ENCODE measurements around the gene ZNF469. TPM values are rescaled to one million over a fixed set of nuclear protein-coding genes. Genes with fewer than 3 reads are reported as not detected.

ZNF469 gene
- total RNA-seq, 2 donors from 2014 or later: 0.17 to 0.40 TPM

DNA sequence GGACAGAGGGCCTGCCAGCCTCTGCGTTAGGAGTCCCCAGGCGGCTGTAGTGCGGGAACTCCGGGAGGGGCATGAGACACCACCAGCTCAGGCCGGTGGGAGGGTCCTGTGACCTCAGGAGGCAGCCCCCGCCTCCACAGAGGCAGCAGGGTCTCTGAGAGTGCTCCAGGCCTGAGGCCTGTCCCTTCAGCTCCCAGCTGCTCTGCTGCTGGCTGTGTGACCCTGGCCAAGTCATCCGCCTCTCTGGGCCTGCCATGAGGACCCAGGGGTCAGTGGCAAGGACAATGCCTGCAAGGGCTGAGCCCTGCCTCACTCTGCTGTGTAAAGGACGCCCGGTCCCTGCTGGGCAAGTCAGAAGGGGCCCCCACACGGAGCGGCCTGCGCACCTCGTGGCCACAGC, 43.3 kb downstream of the ZNF469 start:
- Histone ChIP-seq H3K9me3 (no peaks in the 10 kb centered on the region), H3K9ac (ENCODE audit: low read depth in 2 of 2, low read length in 2 of 2) (no peak overlapping the region), H3K4me3 (no peak overlapping the region), H3K36me3 (no peaks in the 10 kb centered on the region), H3K27ac (no peak overlapping the region), H3K4me1 (no peaks in the 10 kb centered on the region), H3K27me3 (peaks cover 14% of the 10 kb centered on the region)
- DNase-seq: no peak
- intact Hi-C loops (cut with DNase I): no loop called here
- TF ChIP-seq, protein P1, sequence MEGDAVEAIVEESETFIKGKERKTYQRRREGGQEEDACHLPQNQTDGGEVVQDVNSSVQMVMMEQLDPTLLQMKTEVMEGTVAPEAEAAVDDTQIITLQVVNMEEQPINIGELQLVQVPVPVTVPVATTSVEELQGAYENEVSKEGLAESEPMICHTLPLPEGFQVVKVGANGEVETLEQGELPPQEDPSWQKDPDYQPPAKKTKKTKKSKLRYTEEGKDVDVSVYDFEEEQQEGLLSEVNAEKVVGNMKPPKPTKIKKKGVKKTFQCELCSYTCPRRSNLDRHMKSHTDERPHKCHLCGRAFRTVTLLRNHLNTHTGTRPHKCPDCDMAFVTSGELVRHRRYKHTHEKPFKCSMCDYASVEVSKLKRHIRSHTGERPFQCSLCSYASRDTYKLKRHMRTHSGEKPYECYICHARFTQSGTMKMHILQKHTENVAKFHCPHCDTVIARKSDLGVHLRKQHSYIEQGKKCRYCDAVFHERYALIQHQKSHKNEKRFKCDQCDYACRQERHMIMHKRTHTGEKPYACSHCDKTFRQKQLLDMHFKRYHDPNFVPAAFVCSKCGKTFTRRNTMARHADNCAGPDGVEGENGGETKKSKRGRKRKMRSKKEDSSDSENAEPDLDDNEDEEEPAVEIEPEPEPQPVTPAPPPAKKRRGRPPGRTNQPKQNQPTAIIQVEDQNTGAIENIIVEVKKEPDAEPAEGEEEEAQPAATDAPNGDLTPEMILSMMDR (IDR thresholded peaks at IDR 0.05): no peak

DNA sequence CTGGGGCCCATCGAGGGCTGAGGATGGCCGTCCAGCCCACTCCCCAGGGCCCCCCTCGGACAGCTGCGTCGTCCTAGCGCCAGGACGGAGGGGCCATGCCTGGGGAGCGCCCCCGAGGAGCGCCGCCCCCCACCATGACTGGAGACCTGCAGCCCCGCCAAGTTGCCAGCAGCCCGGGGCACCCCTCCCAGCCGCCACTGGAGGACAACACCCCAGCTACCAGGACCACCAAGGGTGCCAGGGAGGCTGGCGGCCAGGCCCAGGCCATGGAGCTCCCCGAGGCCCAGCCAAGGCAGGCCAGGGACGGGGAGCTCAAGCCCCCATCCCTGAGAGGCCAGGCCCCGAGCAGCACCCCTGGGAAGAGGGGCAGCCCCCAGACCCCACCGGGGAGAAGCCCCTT, 44.6 kb downstream of the ZNF469 start:
- DNase-seq: no peak
- Histone ChIP-seq H3K27me3 (peaks cover 17% of the 10 kb centered on the region), H3K9me3 (no peaks in the 10 kb centered on the region), H3K9ac (ENCODE audit: low read depth in 2 of 2, low read length in 2 of 2) (no peak overlapping the region), H3K4me3 (no peak overlapping the region), H3K27ac (no peak overlapping the region), H3K36me3 (no peaks in the 10 kb centered on the region), H3K4me1 (no peaks in the 10 kb centered on the region)
- intact Hi-C loops (cut with DNase I): no loop called here
- TF ChIP-seq, protein P1 (IDR thresholded peaks at IDR 0.05): no peak

DNA sequence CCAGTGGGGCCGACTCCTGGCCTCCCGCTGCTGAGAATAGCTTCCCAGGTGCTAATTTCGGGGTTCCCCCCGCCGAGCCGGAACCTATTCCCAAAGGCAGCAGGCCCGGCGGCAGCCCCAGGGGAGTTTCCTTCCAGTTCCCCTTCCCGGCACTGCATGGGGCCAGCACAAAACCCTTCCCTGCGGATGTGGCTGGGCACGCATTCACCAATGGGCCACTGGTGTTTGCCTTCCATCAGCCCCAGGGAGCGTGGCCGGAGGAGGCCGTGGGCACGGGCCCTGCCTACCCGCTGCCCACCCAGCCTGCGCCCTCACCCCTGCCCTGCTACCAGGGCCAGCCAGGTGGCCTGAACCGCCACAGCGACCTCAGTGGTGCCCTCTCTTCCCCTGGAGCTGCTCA, 45.4 kb downstream of the ZNF469 start:
- H3K9ac ChIP-seq (ENCODE audit: low read depth in 2 of 2, low read length in 2 of 2): peak overlapping the region in 1 of 2 donors; percentile 9
- H3K4me1 ChIP-seq: no peaks in the 10 kb centered on the region
- no peaks in the 10 kb centered on the region for H3K9me3 ChIP-seq
- H3K27ac ChIP-seq: no peak overlapping the region
- H3K4me3 ChIP-seq: no peak overlapping the region
- DNase-seq: no peak
- intact Hi-C loops (cut with DNase I): no loop called here
- TF ChIP-seq, protein P1 (IDR thresholded peaks at IDR 0.05): no peak
- no peaks in the 10 kb centered on the region for H3K36me3 ChIP-seq
- H3K27me3 ChIP-seq: peaks cover 17% of the 10 kb centered on the region

DNA sequence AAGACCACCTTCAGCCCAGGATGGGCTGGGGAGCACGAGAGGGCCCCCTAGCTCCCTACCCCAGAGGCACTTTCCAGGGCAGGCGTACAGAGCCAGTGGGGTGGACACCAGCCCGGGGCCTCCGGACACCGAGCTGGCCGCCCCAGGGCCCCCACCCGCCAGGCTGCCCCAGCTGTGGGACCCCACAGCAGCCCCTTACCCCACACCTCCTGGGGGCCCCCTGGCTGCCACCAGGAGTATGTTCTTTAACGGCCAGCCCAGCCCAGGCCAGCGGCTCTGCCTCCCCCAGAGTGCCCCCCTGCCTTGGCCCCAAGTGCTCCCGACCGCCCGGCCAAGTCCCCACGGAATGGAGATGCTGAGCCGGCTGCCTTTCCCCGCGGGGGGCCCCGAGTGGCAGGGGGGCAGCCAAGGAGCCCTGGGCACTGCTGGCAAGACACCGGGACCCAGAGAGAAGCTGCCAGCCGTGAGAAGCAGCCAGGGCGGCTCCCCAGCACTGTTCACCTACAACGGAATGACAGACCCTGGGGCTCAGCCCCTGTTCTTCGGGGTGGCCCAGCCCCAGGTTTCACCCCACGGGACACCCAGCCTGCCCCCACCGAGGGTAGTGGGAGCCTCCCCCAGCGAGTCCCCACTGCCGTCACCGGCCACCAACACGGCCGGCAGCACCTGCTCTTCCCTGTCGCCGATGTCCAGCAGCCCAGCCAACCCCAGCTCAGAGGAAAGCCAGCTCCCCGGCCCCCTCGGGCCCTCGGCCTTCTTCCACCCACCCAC, 46.0 kb downstream of the ZNF469 start:
- DNase-seq: no peak
- no peaks in the 10 kb centered on the region for H3K9me3 ChIP-seq
- intact Hi-C loops (cut with DNase I): no loop called here

DNA sequence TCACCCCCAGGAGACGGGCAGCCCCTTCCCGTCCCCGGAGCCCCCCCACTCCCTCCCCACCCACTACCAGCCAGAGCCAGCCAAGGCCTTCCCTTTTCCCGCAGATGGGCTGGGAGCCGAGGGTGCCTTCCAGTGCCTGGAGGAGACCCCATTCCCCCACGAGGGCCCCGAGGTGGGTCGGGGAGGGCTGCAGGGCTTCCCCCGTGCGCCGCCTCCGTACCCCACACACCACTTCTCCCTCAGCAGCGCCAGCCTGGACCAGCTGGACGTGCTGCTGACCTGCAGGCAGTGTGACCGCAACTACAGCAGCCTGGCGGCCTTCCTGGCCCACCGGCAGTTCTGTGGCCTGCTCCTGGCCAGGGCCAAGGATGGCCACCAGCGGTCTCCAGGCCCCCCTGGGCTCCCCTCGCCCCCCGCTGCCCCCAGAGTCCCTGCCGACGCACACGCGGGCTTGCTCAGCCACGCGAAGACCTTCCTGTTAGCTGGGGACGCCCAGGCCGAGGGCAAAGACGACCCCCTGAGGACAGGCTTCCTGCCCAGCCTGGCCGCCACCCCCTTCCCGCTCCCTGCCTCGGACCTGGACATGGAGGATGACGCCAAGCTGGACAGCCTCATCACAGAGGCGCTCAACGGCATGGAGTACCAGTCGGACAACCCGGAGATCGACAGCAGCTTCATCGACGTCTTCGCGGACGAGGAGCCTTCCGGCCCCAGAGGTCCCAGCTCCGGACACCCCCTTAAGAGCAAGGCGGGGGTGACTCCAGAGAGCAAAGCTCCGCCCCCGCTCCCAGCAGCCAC, 46.8 kb downstream of the ZNF469 start:
- Histone ChIP-seq H3K27me3 (peaks cover 17% of the 10 kb centered on the region), H3K4me3 (peak overlapping the region; percentile 35), H3K9ac (ENCODE audit: low read depth in 2 of 2, low read length in 2 of 2) (peak overlapping the region in 1 of 2 donors; percentile 66), H3K9me3 (no peaks in the 10 kb centered on the region), H3K4me1 (no peaks in the 10 kb centered on the region), H3K27ac (no peak overlapping the region), H3K36me3 (no peaks in the 10 kb centered on the region)
- no peak for DNase-seq
- intact Hi-C loops (cut with DNase I): loop anchor here (10.0 kb wide), 1 partner anchor 235 kb away; no protein-coding TSS in a partner anchor
- TF ChIP-seq, protein P1 (IDR thresholded peaks at IDR 0.05): no peak

More for the DNA sequence above, 46.0 kb downstream of the ZNF469 start:
- H3K4me1 ChIP-seq: no peaks in the 10 kb centered on the region
- no peak overlapping the region for H3K9ac ChIP-seq (ENCODE audit: low read depth in 2 of 2, low read length in 2 of 2)
- H3K27ac ChIP-seq: no peak overlapping the region
- no peaks in the 10 kb centered on the region for H3K36me3 ChIP-seq
- H3K4me3 ChIP-seq: no peak overlapping the region
- TF ChIP-seq, protein P1 (IDR thresholded peaks at IDR 0.05): no peak
- peaks cover 17% of the 10 kb centered on the region for H3K27me3 ChIP-seq

Measured in colonic mucosa (tissue), 4 donors.